Epidermal melanocyte (primary cell): ENCODE data around the gene TRIP6.
"Not testable (repeated sequence)": the region's sequence is repeated elsewhere in the genome, so short reads cannot be mapped to it uniquely, and the experiment has no call there.

Experiments used
- DNase-seq: peaks from one replicate; pipeline ENCODE4 v3.0.0; 2011; ENCODE audit warnings: low spot score; ENCODE audit not compliant: insufficient read length

The TRIP6 gene

GRCh38 chr7:100837099-100837836, 29.9 kb upstream of the TRIP6 start:
- DNase-seq = peak; percentile 81

GRCh38 chr7:100839361-100839760, 27.8 kb upstream of the TRIP6 start:
- no peak for DNase-seq

GRCh38 chr7:100840470-100841100, 26.6 kb upstream of the TRIP6 start:
- no peak for DNase-seq

GRCh38 chr7:100847360-100847759, 19.8 kb upstream of the TRIP6 start:
- DNase-seq = no peak

GRCh38 chr7:100852048-100852872, 14.9 kb upstream of the TRIP6 start, which contains the start of gene SLC12A9:
Gene SLC12A9, plus strand, starts transcription at chr7:100852713. Its CDS starts 1,485 bp downstream, at chr7:100854198.
- DNase-seq = peak; percentile 99

- DNase-seq = no peak
Measured at GRCh38 chr7:100854146-100854895, 12.9 kb upstream of the TRIP6 start.

- DNase-seq = not testable (repeated sequence)
Measured at GRCh38 chr7:100854899-100855298, 12.3 kb upstream of the TRIP6 start.

- DNase-seq = no peak
Measured at GRCh38 chr7:100855515-100855914, 11.7 kb upstream of the TRIP6 start.

- DNase-seq = no peak
Measured at GRCh38 chr7:100856871-100857282, 10.3 kb upstream of the TRIP6 start.

GRCh38 chr7:100859856-100860255, 7.3 kb upstream of the TRIP6 start:
- DNase-seq = no peak

GRCh38 chr7:100860702-100861615, 6.2 kb upstream of the TRIP6 start:
- no peak for DNase-seq

- no peak for DNase-seq
Measured at GRCh38 chr7:100861616-100861985, 5.6 kb upstream of the TRIP6 start.

- peak; percentile 50 for DNase-seq
Measured at GRCh38 chr7:100863406-100863950, 3.7 kb upstream of the TRIP6 start.

GRCh38 chr7:100864263-100864845, 2.8 kb upstream of the TRIP6 start:
- DNase-seq = no peak

- DNase-seq = peak; percentile 19
Measured at GRCh38 chr7:100865372-100865911, 1.7 kb upstream of the TRIP6 start.

GRCh38 chr7:100865938-100866728, 1.1 kb upstream of the TRIP6 start:
- peak; percentile 38 for DNase-seq

- DNase-seq = peak; percentile 16
Measured at GRCh38 chr7:100866729-100867039, 503 bp upstream of the TRIP6 start.

- peak; percentile 15 for DNase-seq
Measured at GRCh38 chr7:100867776-100868485, 744 bp downstream of the TRIP6 start.
